Osteocyte (in vitro differentiated cells): ENCODE data around the gene PPRC1. TPM values are rescaled to one million over a fixed set of nuclear protein-coding genes. Genes with fewer than 3 reads are reported as not detected.

Experiments used
- DNase-seq: peaks from one replicate; pipeline ENCODE4 v3.0.0; 2021; ENCODE audit warnings: mixed read lengths; ENCODE audit not compliant: unreplicated experiment; ENCODE audit errors: extremely low spot score
- H3K27ac Mint-ChIP-seq: one replicate; pipeline ENCODE4 v1.8.0; 2021; ENCODE audit warnings: mild to moderate bottlenecking, mixed read lengths; ENCODE audit not compliant: unreplicated experiment
- H3K27me3 Mint-ChIP-seq: one replicate; pipeline ENCODE4 v1.8.0; 2021; ENCODE audit warnings: mixed read lengths; ENCODE audit not compliant: unreplicated experiment
- H3K36me3 Mint-ChIP-seq: one replicate; pipeline ENCODE4 v1.8.0; 2021; ENCODE audit warnings: mixed read lengths; ENCODE audit not compliant: unreplicated experiment
- H3K4me1 Mint-ChIP-seq: one replicate; pipeline ENCODE4 v1.8.0; 2021; ENCODE audit warnings: mixed read lengths; ENCODE audit not compliant: unreplicated experiment
- H3K4me3 Mint-ChIP-seq: one replicate; pipeline ENCODE4 v1.8.0; 2021; ENCODE audit warnings: mild to moderate bottlenecking, moderate library complexity, mixed read lengths; ENCODE audit not compliant: unreplicated experiment
- H3K9me3 Mint-ChIP-seq: one replicate; pipeline ENCODE4 v1.8.0; 2021; ENCODE audit warnings: mixed read lengths; ENCODE audit not compliant: unreplicated experiment
- total RNA-seq: library from RNA; stranded (reverse); gene quantifications from 2 replicates; pipeline ENCODE4 v1.2.1, GENCODE V29; 2021
- TF ChIP-seq, protein P1 (sequence below): fragments of 200-600 bp; sonication (generic); IDR thresholded peaks from 2 replicates; pipeline ENCODE4 v1.5.0; 2021; ENCODE audit warnings: antibody characterized with exemption, mild to moderate bottlenecking, moderate library complexity

The PPRC1 gene
- total RNA-seq, 1 donor from 2014 or later: 40.7 TPM

DNA sequence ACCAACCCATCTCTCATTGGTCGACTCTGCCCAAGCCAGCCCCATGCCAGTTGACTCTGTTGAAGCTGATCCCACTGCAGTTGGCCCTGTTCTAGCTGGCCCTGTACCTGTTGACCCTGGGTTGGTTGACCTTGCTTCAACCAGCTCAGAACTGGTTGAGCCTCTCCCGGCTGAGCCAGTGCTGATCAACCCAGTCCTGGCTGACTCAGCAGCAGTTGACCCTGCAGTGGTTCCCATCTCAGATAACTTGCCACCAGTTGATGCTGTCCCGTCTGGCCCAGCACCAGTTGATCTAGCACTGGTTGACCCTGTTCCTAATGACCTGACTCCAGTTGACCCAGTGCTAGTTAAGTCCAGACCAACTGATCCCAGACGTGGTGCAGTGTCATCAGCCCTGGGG is 7.4 kb downstream of the PPRC1 start:
- TF ChIP-seq, protein P1, sequence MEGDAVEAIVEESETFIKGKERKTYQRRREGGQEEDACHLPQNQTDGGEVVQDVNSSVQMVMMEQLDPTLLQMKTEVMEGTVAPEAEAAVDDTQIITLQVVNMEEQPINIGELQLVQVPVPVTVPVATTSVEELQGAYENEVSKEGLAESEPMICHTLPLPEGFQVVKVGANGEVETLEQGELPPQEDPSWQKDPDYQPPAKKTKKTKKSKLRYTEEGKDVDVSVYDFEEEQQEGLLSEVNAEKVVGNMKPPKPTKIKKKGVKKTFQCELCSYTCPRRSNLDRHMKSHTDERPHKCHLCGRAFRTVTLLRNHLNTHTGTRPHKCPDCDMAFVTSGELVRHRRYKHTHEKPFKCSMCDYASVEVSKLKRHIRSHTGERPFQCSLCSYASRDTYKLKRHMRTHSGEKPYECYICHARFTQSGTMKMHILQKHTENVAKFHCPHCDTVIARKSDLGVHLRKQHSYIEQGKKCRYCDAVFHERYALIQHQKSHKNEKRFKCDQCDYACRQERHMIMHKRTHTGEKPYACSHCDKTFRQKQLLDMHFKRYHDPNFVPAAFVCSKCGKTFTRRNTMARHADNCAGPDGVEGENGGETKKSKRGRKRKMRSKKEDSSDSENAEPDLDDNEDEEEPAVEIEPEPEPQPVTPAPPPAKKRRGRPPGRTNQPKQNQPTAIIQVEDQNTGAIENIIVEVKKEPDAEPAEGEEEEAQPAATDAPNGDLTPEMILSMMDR: no peak
- Mint-ChIP-seq H3K27ac (no peak overlapping the region), H3K27me3 (no peaks in the 10 kb centered on the region), H3K4me1 (peaks cover 8% of the 10 kb centered on the region), H3K9me3 (no peaks in the 10 kb centered on the region), H3K36me3 (peaks cover 48% of the 10 kb centered on the region), H3K4me3 (no peak overlapping the region)
- DNase-seq: no peak

DNA sequence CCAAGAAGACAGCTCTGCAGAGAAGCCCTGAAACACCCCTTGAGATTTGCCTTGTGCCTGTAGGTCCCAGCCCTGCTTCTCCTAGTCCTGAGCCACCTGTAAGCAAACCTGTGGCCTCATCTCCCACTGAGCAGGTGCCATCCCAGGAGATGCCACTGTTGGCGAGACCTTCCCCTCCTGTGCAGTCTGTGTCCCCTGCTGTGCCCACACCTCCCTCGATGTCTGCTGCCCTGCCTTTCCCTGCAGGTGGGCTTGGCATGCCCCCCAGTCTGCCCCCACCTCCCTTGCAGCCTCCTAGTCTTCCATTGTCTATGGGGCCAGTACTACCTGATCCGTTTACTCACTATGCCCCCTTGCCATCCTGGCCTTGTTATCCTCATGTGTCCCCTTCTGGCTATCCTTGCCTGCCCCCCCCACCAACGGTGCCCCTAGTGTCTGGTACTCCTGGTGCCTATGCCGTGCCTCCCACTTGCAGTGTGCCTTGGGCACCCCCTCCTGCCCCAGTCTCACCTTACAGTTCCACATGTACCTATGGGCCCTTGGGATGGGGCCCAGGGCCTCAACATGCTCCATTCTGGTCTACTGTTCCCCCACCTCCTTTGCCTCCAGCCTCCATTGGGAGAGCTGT is 8.2 kb downstream of the PPRC1 start:
- Mint-ChIP-seq H3K4me1 (peaks cover 3% of the 10 kb centered on the region), H3K27me3 (no peaks in the 10 kb centered on the region), H3K9me3 (no peaks in the 10 kb centered on the region), H3K36me3 (peaks cover 50% of the 10 kb centered on the region), H3K27ac (no peak overlapping the region), H3K4me3 (no peak overlapping the region)
- TF ChIP-seq, protein P1: no peak
- no peak for DNase-seq

DNA sequence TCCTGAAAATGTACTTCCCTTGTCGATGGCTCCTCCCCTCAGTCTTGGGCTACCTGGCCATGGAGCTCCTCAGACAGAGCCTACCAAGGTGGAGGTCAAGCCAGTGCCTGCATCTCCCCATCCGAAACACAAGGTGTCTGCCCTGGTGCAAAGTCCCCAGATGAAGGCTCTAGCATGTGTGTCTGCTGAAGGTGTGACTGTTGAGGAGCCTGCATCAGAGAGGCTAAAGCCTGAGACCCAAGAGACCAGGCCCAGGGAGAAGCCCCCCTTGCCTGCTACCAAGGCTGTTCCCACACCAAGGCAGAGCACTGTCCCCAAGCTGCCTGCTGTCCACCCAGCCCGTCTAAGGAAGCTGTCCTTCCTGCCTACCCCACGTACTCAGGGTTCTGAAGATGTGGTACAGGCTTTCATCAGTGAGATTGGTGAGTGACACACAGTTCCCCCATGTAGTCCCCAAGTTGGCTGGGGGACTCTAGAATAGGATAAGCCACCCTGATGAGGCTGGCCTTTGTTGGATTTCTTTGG is 8.8 kb downstream of the PPRC1 start:
- Mint-ChIP-seq H3K4me1 (peaks cover 3% of the 10 kb centered on the region), H3K27ac (no peak overlapping the region), H3K27me3 (no peaks in the 10 kb centered on the region), H3K36me3 (peaks cover 53% of the 10 kb centered on the region), H3K9me3 (no peaks in the 10 kb centered on the region), H3K4me3 (no peak overlapping the region)
- TF ChIP-seq, protein P1: no peak
- no peak for DNase-seq

DNA sequence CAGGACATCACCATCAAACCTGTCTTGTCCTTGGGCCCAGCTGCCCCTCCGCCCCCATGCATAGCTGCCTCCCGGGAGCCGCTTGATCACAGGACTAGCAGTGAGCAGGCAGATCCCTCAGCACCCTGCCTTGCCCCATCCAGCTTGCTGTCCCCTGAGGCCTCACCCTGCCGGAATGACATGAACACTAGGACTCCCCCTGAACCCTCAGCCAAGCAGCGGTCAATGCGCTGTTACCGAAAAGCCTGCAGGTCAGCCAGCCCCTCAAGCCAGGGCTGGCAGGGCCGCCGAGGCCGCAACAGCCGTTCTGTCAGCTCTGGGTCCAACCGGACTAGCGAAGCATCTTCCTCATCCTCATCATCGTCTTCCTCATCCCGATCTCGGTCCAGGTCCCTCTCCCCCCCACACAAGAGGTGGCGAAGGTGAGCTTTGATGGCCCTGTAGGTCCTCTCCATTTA is 14.2 kb downstream of the PPRC1 start:
- Mint-ChIP-seq H3K27ac (no peak overlapping the region), H3K4me1 (peaks cover 9% of the 10 kb centered on the region), H3K4me3 (no peak overlapping the region), H3K27me3 (no peaks in the 10 kb centered on the region), H3K9me3 (no peaks in the 10 kb centered on the region), H3K36me3 (peaks cover 42% of the 10 kb centered on the region)
- TF ChIP-seq, protein P1: no peak
- no peak for DNase-seq

DNA sequence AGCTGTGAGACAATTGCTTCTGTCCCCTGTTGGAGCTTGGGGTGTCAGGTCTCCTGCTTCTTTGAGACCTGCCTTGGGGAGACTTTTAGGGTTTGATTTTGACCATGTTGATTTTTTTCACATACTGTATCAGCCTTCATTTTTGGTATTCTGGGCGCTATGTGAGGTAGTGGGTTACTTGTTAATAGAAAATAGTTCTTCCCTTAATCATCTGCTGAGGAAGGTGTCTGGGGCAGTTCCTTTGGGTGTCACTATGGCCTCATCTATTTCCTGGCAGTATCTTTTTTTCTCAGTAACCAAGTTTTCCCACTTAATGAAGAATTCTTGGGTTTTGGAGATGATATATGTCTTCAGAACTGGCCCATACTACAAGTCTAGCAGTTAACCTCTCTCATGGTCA is 14.7 kb downstream of the PPRC1 start:
- Mint-ChIP-seq H3K4me1 (peaks cover 9% of the 10 kb centered on the region), H3K36me3 (peaks cover 41% of the 10 kb centered on the region), H3K27me3 (no peaks in the 10 kb centered on the region), H3K4me3 (no peak overlapping the region), H3K27ac (no peak overlapping the region), H3K9me3 (no peaks in the 10 kb centered on the region)
- TF ChIP-seq, protein P1: no peak
- DNase-seq: no peak
